ENCODE data around the gene POLR2J2. TPM values are rescaled to one million over a fixed set of nuclear protein-coding genes. Genes with fewer than 3 reads are reported as not detected.
"Not testable (repeated sequence)": the region's sequence is repeated elsewhere in the genome, so short reads cannot be mapped to it uniquely, and the experiment has no call there.

POLR2J2 gene
- total RNA-seq, 1 donor from 2014 or later = 13.9 TPM

DNA sequence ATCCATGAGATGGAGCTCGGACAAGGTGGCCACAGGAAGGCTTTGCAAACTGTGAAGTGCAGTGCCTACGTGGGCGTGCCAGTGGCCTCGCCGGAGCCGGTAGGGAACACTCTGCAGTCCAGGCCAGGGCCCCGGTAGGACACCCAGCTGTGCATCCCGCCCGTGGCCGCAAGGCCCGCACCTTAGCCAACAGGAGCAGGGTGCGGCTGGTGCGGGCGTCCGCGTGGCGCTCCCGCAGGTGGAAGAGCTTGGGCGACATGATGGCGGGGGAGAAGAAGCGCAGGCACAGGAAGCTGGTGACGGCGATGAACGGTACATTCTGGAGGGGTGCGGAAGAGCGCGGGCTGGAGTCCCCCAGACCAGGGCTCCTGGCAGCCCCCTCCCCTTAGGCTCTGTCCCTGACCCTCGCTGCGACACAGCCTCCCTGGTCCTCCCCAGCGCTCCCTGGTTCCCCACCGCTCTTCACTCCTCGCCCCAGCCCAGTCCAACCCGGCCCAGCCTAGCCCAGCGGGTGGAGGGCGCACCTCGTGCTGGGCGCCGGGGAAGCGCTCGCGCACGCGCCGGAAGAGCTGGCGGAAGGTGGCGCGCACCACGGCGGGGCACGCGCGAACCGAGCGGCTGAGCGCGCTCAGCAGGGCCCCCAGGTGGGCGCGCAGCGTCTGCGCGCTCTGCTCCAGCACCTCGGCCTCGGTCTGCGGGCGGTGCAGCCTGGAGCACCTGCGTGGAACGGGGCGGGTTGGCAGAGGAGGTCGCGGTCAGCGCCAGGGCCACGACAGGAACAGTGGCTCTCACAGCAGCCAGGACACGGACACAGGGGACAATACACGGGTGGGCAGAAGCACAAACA lies 18.2 kb upstream of the POLR2J2 start:
- H3K4me3 Mint-ChIP-seq (ENCODE audit: low read depth); H3K4me1 Mint-ChIP-seq (ENCODE audit: low read depth); DNase-seq (ENCODE audit: low spot score); H3K36me3 Mint-ChIP-seq (ENCODE audit: low read depth); H3K27ac Mint-ChIP-seq; H3K27me3 Mint-ChIP-seq (ENCODE audit: low read depth); intact Hi-C loops (cut with micrococcal nuclease); H3K9me3 Mint-ChIP-seq: not testable (repeated sequence)

DNA sequence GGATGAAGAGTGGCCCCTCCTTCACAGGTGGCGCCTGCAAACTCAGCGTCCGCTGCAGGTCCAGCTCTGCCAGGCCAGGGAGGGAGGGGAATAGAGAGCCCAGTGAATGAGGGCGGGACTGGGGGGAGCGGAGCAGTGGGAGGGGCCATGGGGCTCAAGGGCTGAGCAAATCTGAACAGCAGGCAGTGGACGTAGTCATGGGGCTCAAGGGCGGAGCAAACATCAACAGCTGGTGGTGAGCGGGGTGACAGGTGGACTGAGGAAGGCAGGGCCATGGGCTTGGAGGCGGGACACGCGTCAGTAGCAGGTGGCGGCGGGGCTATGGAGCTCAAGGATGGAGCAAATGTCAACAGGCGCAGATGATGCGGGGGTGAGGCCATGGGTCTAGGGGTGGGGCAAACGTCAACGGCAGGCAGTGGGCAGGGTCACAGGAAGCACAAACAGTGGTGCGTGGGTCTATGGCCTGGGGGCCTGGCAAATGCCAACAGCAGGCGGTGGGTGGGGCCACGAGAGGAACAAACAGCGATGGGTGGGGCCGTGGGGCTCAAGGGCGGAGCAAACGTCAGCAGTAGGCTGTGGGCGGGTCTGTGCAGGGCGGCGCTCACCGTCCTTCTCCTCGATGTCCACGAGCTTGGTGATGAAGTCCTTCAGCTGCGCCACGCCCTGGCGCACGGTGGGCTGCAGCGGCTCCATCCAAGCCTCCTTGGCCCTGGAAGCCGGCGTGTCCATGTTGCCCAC lies 17.0 kb upstream of the POLR2J2 start:
- intact Hi-C loops (cut with micrococcal nuclease); H3K4me3 Mint-ChIP-seq (ENCODE audit: low read depth); H3K9me3 Mint-ChIP-seq; H3K27me3 Mint-ChIP-seq (ENCODE audit: low read depth); H3K36me3 Mint-ChIP-seq (ENCODE audit: low read depth); DNase-seq (ENCODE audit: low spot score); H3K4me1 Mint-ChIP-seq (ENCODE audit: low read depth); H3K27ac Mint-ChIP-seq: not testable (repeated sequence)

DNA sequence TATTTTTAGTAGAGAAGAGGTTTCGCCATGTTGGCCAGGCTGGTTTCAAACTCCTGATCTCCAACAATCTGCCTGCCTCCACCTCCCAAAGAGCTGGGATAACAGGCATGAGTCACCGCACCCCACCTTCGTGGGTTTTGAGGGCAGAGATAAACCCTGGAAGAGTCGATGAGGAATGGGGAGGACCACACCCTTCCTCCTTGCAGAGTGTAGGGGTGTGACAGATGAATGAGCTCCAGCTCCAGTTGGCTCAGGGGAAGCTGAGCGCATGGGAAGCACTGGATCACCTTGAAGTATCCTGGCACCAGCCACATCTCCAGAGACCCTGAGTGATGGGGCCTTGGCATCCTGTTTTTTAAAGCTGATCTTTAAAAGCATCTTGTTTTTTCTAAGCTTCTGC lies 11.1 kb upstream of the POLR2J2 start:
- H3K4me1 Mint-ChIP-seq (ENCODE audit: low read depth); DNase-seq (ENCODE audit: low spot score); H3K36me3 Mint-ChIP-seq (ENCODE audit: low read depth); H3K27me3 Mint-ChIP-seq (ENCODE audit: low read depth); H3K4me3 Mint-ChIP-seq (ENCODE audit: low read depth); intact Hi-C loops (cut with micrococcal nuclease); H3K9me3 Mint-ChIP-seq; H3K27ac Mint-ChIP-seq: not testable (repeated sequence)

DNA sequence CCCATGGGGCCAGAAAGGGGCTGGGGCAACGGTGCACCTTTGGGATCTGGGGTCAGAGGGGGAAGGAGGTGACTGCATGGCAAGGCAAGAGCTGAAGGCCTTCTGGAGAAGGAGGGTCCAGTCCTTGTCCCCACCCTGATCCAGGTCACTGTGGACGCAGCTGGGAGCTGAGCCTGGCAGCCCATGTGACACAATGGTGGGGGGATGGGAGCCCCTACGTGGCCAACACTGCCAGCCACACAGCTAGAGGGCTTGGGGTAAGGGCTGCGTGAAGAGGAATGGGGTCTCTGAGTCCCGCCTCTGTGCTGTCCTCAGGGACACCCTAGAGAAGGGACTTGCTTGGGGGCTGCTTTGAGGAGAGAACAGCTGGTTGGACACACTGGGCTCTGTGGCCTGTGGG lies 9.3 kb upstream of the POLR2J2 start:
- H3K36me3 Mint-ChIP-seq (ENCODE audit: low read depth); H3K4me1 Mint-ChIP-seq (ENCODE audit: low read depth); intact Hi-C loops (cut with micrococcal nuclease); H3K4me3 Mint-ChIP-seq (ENCODE audit: low read depth); H3K9me3 Mint-ChIP-seq; H3K27ac Mint-ChIP-seq; H3K27me3 Mint-ChIP-seq (ENCODE audit: low read depth); DNase-seq (ENCODE audit: low spot score): not testable (repeated sequence)

DNA sequence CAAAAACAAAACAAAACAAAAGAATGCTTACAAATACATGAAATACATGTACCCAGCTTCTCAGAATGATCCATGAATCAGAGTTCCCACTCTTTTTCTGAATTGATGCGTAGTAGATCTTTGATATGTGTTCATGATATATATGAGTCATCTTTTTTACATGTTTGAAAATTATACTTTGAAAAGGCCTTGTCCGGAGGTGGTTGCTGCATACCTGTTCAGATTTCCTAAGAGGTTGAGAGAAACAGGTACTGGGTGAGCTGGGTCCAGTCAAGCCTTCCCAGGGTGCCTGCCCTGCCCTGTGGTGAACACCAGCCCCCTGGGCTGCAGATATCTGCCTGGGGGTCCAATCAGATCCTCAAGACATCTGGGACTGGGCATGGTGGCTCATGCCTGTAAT lies 4.1 kb upstream of the POLR2J2 start:
- H3K27ac Mint-ChIP-seq; H3K4me3 Mint-ChIP-seq (ENCODE audit: low read depth); intact Hi-C loops (cut with micrococcal nuclease); H3K27me3 Mint-ChIP-seq (ENCODE audit: low read depth); H3K4me1 Mint-ChIP-seq (ENCODE audit: low read depth); H3K9me3 Mint-ChIP-seq; DNase-seq (ENCODE audit: low spot score); H3K36me3 Mint-ChIP-seq (ENCODE audit: low read depth): not testable (repeated sequence)

DNA sequence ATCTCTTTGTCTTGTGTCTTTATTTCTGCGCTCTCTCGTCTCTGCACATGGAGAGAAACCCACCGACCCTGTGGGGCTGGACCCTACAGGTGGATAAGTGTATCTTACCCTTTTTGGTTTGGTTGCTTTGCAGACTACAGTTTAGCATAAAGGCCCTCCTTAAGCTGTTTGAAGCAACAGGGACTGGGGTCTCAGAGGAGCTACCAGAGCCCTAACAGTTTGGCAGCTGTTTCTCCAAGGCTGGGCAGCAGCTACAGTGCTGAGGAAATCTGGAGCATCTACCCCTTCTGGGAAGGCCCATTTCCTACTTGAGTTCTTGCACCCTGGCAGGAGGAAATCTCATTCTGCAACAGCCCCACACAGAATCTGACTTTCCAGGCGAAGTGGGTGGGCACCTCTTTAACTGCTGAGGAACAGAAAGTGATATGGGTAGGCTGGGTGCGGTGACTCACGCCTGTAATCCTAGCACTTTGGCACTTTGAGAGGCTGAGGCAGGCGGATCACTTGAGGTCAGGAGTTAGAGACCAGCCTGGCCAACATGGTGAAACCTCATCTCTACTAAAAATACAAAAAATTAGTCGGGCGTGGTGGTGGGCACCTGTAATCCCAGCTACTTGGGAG lies 2.1 kb upstream of the POLR2J2 start:
- H3K4me3 Mint-ChIP-seq (ENCODE audit: low read depth); H3K27ac Mint-ChIP-seq; H3K4me1 Mint-ChIP-seq (ENCODE audit: low read depth); H3K36me3 Mint-ChIP-seq (ENCODE audit: low read depth); H3K27me3 Mint-ChIP-seq (ENCODE audit: low read depth); DNase-seq (ENCODE audit: low spot score); H3K9me3 Mint-ChIP-seq; intact Hi-C loops (cut with micrococcal nuclease): not testable (repeated sequence)

DNA sequence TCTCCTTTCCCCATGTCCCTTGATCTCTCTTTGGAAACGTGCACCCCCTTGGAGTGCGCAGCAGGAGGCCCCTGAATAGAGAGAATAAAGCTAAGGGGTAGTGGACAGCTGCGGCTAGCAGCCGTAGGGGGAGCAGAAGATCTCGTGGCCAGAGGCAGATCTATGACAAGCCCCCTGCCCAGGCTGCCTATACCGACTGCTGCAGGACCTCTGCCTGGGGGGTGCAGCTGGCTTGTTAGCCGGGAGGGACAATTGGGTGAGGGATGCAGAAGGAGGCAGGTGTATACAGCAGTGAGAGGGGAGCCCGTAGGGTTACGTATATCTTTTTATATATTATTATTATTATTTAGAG lies 469 bp upstream of the POLR2J2 start:
- H3K27me3 Mint-ChIP-seq (ENCODE audit: low read depth); DNase-seq (ENCODE audit: low spot score); intact Hi-C loops (cut with micrococcal nuclease); H3K4me1 Mint-ChIP-seq (ENCODE audit: low read depth); H3K36me3 Mint-ChIP-seq (ENCODE audit: low read depth); H3K9me3 Mint-ChIP-seq; H3K27ac Mint-ChIP-seq; H3K4me3 Mint-ChIP-seq (ENCODE audit: low read depth): not testable (repeated sequence)

DNA sequence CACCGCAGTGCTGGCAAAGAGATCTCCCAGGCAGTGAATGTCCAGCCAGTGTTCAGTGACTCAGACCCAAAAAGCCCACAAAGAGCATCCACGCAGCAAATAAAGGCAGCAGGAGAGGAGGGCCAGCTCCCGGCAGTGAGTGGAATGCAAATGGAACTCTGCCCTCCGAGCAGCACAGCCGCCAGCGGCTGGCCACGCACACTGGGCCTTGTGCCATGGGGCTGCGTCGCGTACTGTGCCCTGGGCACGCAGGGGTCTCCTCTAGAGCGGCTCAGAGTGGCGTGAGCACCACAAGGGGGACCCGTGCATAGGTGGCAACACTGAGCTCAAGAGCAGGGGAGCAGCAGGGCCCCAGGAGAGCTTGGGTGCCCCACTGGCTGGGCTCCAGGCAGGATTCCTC lies 3.9 kb downstream of the POLR2J2 start:
- intact Hi-C loops (cut with micrococcal nuclease); H3K27ac Mint-ChIP-seq; H3K4me3 Mint-ChIP-seq (ENCODE audit: low read depth); H3K4me1 Mint-ChIP-seq (ENCODE audit: low read depth); H3K27me3 Mint-ChIP-seq (ENCODE audit: low read depth); H3K36me3 Mint-ChIP-seq (ENCODE audit: low read depth); H3K9me3 Mint-ChIP-seq; DNase-seq (ENCODE audit: low spot score): not testable (repeated sequence)

DNA sequence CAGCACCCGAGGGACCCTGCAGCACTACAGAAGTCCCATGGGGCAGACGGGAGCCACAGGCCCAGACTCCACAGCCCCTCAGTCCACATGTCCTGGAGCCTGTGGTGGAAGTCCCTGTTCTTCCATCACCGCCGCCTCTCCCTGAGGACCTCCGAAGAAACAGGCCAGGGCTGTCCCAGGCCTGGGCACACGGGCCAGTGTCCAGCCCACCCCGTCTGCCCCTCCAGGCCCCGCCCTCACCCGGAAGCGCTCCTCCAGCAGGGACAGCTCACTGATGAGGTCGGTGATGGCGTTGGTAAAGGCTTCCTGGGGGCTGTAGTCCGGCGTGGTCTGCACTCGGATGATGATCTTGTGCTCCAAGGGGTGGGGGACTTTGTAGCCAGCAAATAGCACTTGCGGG lies 4.6 kb downstream of the POLR2J2 start:
- H3K9me3 Mint-ChIP-seq; H3K27ac Mint-ChIP-seq; DNase-seq (ENCODE audit: low spot score); H3K4me1 Mint-ChIP-seq (ENCODE audit: low read depth); H3K36me3 Mint-ChIP-seq (ENCODE audit: low read depth); H3K27me3 Mint-ChIP-seq (ENCODE audit: low read depth); H3K4me3 Mint-ChIP-seq (ENCODE audit: low read depth); intact Hi-C loops (cut with micrococcal nuclease): not testable (repeated sequence)

DNA sequence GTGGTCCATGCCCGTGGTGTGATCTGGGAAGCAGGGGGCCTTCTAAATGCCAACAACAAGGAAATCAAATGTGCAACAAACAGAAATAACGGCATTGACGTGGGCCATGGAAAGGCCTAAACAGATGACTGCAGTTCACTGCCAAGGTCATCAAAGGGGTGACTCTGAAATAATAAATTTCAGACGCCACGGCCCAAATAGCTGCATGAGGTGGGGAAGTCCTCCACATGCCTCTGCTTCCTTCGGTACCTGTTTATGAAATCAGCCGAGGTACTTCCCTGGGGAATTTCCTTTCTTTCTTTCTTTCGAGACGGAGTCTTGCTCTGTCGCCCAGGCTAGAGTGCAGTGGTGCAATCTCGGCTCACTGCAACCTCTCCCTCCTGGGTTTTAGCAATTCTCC lies 6.7 kb downstream of the POLR2J2 start:
- H3K4me1 Mint-ChIP-seq (ENCODE audit: low read depth); intact Hi-C loops (cut with micrococcal nuclease); H3K36me3 Mint-ChIP-seq (ENCODE audit: low read depth); DNase-seq (ENCODE audit: low spot score); H3K9me3 Mint-ChIP-seq; H3K27ac Mint-ChIP-seq; H3K4me3 Mint-ChIP-seq (ENCODE audit: low read depth); H3K27me3 Mint-ChIP-seq (ENCODE audit: low read depth): not testable (repeated sequence)

DNA sequence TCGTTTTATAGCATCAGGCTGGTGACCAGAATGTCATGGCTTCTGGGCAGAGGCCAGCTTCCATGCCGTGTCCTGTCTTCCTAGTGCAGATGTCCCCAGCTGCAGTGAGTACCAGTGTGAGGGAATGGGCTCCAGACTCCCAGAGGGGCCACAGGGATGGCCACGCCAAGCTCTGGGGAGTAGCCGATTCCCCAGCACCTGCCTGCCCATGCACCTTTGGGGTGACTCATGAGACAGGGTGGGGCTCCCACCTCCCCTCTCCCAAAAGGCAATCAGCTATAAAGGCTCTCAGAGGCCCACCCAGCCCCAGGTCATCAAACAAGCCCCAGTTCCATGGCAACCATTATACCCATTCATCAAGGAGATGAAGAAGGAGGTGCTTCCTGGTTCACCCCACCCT lies 21.5 kb downstream of the POLR2J2 start, which contains the start of gene SPDYE2B:
TSS of gene SPDYE2B (plus strand) at position 396 of the 400 bp plus-strand sequence. CDS start 2,030 bp downstream, outside the sequence.
- intact Hi-C loops (cut with micrococcal nuclease); DNase-seq (ENCODE audit: low spot score); H3K36me3 Mint-ChIP-seq (ENCODE audit: low read depth); H3K9me3 Mint-ChIP-seq; H3K4me3 Mint-ChIP-seq (ENCODE audit: low read depth); H3K27ac Mint-ChIP-seq; H3K27me3 Mint-ChIP-seq (ENCODE audit: low read depth); H3K4me1 Mint-ChIP-seq (ENCODE audit: low read depth): not testable (repeated sequence)

DNA sequence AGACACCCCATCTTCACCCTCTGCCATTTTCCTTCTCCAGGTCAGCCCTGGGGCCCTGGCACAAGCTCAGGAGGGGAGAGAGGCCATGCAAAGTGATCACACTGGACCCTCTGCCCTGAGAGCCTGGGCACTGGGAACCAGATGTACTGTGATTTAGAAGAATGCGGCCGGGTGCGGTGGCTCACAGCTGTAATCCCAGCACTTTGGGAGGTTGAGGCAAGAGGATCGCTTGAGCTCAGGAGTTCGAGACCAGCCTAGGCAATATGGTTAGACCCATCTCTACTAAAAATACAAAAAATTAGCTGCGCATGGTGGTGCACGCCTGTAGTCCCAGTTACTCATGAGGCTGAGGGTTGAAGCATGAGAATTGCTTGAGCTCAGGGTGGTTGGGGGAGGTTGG lies 23.6 kb downstream of the POLR2J2 start:
- H3K4me1 Mint-ChIP-seq (ENCODE audit: low read depth); intact Hi-C loops (cut with micrococcal nuclease); H3K27ac Mint-ChIP-seq; H3K9me3 Mint-ChIP-seq; H3K36me3 Mint-ChIP-seq (ENCODE audit: low read depth); H3K4me3 Mint-ChIP-seq (ENCODE audit: low read depth); DNase-seq (ENCODE audit: low spot score); H3K27me3 Mint-ChIP-seq (ENCODE audit: low read depth): not testable (repeated sequence)

DNA sequence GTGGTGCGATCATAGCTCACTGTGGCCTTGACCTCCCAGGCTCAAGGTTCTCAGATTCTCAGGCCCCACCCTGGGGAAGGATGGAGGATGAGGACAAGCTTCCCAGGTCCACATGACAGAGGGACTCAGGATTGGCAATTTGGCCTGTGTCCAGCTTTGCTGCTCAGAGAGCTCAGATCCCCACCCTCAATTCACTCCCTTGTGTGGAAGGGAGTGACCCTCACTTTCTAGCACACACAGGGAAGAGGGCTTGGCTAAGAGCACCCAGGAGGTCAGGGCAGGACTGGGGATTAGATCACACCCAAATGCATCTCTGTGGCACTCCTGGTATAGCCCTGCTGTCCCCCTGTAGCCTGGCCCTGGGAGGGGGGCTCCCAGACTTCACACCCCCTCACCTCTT lies 28.1 kb downstream of the POLR2J2 start:
- DNase-seq (ENCODE audit: low spot score); H3K27me3 Mint-ChIP-seq (ENCODE audit: low read depth); H3K27ac Mint-ChIP-seq; H3K4me3 Mint-ChIP-seq (ENCODE audit: low read depth); H3K36me3 Mint-ChIP-seq (ENCODE audit: low read depth); H3K4me1 Mint-ChIP-seq (ENCODE audit: low read depth); intact Hi-C loops (cut with micrococcal nuclease); H3K9me3 Mint-ChIP-seq: not testable (repeated sequence)
